NCI-H2227 (cell line): Measurements from ENCODE around the gene PCBP2.
A peak's percentile ranks its signal among the peaks of the same experiment; 100 is the strongest.
"Not testable (repeated sequence)": the region's sequence is repeated elsewhere in the genome, so short reads cannot be mapped to it uniquely, and the experiment has no call there.

Experiments used
- DNase-seq: peaks from one replicate; lab custom pipeline; 2025; ENCODE audit not compliant: unreplicated experiment; lab: John Stamatoyannopoulos, UW

Gene PCBP2

DNA sequence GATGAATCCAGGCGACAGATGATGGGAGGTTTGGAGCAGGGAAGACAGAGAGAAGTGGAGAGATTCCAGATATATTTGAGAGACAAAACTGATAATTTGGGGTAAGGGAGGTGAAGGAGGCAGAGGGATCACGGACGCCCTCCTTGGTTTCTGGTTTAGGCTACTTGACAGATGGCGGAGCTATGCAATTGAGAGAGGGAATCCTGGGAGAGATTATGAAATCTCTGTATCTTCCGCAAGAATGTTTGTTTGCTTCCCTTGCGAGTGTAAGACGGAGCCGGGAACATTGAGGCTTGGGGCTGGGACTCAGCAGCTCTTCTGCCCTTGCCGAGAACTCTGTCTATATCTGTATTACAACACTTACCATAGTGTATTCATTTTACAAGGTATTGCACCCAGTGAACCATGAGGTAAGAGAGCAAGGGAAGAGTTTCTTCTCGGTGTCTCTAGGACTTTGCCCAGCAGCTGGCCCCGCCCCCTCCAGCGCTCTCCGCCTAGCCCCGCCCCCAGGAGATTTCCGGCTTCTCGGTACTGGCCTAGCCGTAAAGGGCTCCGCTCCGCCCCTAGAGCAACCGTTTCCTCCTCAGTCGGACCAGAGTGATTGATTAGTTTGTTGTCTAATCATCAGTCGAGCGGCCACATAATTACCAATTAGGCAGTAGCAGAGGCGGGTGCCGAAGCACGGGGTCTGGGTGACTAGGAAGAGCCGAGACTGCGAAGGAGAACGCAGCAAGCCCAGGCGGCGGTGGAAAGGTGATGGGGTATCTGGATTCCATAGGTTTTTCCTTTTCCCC, 10.7 kb upstream of the PCBP2 start, which contains the start of gene PRR13:
TSS of gene PRR13 (plus strand) at position 695 of the 794 bp plus-strand sequence. CDS start 981 bp downstream, outside the sequence.
- peak; percentile 97 for DNase-seq

DNA sequence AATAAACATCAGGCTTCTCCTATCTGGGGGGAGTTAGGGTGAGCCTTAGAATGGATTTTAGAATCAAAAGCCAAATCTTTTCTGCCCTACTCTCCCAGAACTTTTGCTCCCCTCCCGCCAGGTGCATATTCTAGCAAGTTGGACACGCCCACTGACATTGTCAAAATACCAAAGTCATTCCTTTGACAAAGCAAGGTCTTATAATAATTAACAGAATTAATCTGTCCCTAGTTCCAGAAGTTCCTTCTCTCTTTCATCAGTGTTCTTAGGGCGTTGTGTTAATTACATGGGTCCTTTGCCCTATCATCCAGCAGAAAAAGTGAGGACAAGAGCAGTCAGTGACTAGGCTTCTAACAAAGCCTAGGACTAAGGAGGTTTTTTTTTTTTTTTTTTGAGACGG, 7.9 kb upstream of the PCBP2 start:
- no peak for DNase-seq

DNA sequence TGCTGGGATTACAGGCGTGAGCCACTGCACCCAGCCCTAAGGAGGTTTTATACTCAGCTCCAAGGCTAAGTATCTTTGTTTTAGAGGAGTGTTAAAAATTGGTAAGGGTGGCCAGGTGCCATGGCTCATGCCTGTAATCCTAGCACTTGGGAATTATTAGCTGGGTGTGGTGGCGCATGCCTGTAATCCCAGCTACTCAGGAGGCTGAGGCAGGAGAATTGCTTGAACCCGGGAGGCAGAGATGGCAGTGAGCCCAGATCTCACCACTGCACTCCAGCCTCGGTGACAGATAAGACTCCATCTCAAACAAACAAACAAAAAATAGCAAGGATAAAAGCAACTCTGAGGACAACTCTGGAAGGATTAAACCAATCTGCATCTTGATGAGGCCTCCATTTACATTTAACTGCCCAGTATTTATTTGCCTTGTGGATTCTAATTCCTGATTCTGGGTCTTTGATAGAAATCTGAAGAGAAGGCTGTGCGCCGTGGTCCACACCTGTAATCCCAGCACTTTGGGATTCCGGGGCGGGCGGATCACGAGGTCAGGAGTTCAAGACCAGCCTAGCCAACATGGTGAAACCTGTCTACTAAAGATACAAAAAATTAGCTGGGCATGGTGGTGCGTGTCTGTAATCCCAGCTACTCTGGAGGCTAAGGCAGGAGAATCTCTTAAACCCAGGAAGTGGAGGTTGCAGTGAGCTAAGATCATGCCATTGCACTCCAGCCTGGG, 7.1 kb upstream of the PCBP2 start:
- DNase-seq: not testable (repeated sequence)

DNA sequence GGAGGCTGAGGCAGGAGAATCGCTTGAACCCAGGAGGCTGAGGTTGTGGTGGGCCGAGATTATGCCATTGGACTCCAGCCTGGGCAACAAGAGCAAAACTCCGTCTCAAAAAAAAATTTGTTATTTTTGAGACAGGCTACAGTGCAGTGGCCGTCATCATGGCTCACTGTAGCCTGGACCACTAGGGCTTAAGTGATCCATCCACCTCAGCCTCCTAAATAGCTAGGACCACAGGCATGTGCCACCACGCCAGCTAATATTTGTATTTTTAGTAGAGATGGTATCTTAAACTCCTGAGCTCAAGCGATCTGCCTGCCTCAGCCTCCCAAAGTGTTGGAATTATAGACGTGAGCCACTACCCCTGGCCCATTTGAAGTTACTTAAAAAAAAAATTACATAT, 966 bp upstream of the PCBP2 start:
- DNase-seq: no peak

DNA sequence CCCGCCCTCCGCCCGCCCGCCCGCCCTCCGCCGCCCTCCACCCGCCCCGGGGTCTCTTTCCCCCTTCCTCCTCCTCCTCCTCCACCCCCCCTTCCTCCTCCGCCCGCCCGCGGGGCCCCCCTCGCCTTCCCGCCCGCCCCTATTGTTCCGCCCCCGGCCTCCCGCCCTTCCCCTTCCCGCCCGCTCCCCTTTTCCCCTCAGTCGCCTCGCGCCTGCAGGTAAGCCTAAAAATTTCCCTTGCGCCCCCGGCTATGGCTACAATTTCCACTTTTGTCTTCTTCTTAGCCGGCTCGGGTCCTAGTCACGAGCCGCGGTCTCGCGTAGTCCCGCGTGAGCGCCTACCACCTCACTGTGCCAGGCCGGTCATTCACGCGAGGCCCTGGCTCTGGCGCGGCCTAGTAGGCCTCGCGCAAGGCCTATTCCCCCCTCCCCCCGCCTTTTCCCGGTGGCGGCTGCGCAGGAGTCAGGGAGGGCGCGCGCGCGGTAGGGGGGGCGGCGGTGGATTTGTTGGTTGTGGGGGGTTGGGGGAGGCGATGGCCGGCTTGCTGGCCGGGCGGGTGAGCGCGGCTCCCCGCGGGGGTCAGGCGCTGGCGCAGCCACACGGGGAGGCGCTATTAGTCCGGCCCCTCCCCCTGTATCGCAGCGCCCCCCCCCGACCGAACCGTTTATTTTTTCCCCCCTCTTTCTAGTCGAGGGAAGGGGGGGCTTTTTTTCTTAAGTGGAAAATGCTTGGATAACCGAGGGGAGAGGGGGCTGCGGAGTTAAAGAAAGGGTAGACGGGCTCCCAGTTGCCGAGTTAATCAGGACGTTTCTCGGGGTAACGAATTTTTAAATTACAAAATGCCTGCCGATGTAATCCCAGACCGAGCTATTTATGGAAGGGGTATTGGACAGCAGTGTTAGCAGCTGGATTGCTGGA, 516 bp downstream of the PCBP2 start:
- DNase-seq: peak; percentile 86

DNA sequence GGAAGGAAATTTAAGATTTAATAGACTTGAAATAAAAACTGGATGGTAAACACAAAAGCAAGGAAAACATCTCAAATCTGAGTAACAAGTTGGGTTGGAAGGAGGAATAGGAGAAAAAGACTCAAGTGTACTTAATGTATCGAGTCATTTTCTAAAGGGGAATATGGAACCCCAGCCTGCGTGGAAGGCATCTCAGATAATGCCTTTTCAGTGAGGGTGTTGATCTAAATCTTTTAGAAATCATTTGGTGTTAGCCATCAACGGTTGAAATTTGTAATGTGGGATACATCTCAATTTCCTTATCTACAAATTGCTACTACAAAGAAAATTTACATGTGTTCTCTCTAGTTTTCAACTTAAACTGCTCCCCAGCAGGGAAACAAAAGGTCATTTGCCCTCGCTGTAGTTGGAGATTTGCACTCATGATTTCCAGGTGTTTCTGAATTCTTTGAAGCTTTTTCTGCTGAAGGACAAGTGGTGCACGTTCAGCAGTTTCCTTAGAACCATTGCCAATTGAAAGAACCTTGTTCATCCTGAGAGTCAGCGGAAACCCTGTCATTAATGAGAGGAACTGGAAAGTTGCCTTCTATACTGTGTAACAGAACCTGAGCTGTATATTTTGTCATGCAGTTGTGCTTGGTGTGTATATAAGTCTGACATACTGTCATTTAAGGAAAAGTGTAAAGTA, 2.2 kb downstream of the PCBP2 start:
- DNase-seq: no peak

DNA sequence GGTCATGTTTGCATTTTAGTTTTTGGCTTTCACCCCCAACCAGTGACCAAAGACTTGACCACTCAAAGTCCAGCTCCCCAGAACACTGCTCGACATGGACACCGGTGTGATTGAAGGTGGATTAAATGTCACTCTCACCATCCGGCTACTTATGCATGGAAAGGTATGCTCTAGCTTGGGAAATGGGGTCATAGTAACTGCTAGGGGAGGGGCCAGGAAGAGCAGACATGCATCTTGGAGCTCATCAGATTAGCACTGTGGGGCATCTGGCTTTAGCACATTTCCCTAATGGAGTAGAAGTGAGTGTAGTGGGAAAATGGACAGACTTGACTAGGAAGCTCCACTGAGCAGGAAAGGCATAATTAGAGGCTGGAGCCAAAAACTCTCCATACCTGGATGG, 2.8 kb downstream of the PCBP2 start:
- no peak for DNase-seq

DNA sequence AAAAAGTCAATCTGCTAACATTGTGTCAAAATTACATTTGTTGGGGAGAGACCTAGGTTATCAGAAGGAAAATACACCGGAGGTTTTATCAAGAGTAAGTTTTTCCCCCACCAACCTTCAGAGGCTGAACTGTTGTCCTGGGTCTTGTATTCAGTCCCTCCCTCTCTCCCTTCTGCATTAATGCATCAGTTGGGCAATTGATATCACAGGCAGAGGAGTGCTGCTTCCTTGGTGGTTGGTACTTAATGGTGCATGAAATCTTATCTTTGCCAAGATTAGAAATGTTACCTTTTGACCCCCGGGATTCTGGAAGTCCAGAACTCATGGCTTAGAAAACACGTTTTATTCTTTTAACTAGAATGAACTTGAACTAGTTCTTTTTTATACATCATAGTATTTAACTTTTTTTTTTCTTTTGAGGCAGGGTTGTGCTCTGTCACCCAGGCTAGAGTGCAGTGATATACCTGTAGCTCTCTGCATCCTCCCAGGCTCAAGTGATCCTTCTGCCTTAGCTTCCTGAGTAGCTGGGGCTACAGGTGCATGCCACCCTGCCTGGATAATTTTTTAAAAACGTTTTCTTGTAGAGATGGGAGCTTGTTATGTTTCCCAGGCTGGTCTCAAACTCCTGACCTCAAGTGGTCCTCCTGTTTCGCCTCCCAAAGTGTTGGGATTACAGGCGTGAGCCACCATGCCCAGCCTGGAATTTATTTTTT, 4.9 kb downstream of the PCBP2 start:
- no peak for DNase-seq

DNA sequence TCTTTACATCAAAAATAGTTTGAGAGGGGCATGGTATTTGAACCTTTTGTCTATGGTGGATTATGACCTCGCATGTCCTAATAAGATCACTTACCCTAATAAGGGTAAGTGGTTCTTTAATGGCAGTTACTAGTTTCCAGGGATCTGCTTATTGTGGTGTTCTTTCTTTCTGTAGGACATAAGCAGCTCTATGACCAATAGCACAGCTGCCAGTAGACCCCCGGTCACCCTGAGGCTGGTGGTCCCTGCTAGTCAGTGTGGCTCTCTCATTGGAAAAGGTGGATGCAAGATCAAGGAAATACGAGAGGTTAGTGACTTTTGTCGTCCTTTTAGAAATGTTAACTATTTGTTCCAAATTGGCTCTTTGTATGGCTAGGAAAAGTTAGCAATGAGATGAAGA, 7.2 kb downstream of the PCBP2 start:
- DNase-seq: no peak

DNA sequence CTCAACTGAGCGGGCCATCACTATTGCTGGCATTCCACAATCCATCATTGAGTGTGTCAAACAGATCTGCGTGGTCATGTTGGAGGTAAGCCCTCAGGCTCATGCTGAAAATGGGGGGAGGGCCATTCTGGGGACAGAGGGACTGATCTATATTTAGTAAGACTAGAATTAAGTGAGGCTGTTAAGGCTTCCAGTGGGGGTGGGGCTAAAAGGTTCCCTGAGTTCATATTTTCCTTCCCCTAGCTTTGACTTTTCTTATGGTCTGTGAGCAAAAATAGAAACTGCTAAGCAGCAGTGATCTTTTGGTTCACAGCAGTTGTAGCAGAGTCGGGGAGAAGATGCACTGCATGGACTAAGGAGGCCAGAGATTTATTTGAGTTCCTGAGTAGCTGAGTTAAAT, 9.2 kb downstream of the PCBP2 start:
- DNase-seq: peak; percentile 19

DNA sequence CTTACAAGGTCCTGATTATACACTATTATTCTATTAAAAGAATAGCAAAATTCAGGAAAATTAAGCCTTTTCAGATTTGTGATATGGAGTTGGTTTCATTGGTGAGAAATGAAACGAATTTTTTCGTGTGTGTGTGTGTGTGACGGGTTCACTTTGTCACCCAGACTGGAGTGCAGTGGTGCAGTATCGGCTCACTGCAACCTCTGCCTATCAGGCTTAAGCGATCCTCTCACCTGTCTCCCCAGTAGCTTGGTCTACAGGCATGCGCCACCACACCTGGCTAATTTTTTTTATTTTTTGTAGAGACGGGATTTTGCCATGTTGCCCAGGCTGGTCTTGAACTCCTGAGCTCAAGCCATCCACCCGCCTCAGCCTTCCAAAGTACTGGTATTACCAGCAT, 9.7 kb downstream of the PCBP2 start:
- DNase-seq: no peak

DNA sequence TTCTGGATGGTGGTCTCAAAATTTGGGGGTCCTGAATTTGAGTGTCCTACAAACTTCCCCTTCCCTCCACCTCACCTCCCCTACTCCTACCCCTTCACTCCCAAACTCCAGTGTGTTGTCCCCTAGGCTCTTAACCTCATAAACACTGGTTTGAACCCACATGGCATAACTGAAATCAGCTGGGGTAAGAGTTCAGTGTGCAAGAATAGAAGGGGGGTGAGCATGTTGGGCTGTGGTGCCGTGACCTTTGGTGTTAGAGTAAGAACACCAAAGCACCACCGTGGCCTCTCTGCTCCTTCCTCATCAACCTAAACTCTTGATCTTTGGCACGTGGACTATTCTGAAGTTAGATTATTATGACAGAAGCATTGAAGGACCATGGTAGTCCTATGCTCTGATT, 11.0 kb downstream of the PCBP2 start:
- DNase-seq: no peak

DNA sequence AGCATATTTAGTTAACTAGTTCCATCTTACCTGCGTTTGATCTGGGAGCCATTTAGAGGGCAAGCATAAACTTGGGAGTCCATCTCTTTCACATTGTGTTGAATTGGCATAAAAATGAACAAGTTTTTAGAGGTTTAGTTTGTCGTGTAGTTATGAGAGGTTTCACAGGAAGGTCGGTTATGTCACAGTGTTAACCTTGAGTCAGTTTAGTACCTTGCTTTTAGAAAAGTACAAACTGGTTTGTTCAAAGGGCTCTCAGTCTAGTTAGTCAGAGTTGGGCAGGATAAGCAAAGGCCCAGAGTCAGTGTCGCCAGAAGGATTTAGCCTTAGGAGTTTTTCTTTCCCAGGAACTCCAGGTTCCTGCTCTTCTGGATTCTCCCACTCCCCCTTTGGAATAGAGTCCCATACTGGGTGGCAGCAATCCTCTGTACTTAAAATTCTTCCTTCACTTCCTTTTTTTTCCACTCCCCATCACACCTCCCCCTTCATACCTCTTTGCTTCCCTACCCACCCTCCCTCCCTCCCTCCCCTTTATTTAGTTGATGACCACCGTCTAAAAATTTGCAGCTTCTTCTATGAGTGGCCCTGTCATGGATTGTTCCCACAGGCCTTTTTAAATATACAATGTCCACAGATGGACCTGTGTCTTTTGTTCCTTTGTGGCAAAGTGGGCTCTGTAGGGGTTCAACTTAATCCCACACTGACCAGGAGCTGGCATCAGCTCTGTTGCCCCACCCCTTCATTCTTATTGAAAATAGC, 12.1 kb downstream of the PCBP2 start:
- DNase-seq: no peak

DNA sequence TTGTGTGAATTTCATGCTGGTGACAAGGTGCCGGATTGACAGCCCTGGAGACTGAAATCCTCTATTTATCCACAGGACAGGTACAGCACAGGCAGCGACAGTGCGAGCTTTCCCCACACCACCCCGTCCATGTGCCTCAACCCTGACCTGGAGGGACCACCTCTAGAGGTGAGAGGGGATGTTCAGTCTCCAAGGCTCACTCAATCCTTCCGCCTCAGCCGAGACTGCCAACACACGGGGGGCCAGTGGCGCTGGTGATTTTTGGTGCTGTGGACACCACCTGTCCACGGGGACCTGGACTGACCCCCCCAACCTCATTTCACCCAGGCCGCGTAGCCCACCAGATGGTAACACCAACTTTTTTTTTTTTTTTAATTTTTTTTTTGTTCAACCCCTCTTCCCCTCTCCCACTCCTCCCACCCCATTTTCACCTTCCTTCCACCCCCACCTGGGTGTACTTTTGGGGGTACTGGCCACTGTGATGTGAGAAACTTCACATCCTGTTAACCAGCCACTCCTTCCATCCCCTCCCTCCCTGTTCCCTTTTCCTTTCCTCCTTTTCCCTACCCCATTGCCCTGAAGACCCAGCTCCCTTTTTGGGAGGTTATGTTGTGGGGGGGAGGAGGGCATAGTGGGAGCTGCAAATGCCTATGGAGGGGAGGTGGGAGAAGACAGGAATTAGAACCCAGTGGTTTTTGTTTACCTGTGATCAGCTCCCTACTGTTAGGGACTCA, 12.9 kb downstream of the PCBP2 start:
- DNase-seq: no peak

DNA sequence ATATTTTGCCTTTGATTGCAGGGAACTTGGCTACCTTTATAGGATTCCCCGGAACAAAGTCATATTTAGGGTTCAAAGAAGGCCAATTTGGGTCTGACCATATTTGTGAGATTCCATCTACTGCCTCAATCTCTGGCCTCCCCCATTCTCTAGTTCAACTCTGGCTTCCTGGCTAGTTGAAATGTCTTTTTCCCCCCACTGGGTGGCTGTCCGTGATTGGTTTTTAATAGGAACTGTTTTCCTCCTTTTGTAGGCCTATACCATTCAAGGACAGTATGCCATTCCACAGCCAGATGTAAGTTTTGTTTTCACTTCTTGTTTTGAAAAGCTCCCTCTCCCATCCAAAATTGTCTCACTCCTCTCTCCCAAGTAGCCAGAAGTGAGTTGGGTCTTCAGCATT, 13.8 kb downstream of the PCBP2 start:
- no peak for DNase-seq

DNA sequence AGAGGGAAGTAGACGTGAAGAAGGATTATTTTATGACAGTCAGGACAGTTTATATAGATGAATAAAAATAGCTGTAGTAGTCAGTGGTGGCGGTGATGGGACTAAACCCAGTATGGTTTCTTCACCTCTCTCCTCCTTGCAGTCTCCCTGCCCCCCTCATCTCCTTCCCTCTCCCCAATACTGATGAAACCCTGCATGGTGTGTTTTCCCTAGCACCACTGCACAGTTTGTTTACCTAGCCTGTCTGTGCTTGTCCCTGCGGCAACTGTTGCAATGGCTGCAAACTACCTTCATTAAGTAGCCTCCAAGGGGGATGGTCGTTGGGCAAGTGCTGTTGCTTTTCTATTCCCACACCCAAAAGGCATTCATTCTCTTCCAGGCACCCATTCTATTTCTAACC, 14.7 kb downstream of the PCBP2 start:
- no peak for DNase-seq

DNA sequence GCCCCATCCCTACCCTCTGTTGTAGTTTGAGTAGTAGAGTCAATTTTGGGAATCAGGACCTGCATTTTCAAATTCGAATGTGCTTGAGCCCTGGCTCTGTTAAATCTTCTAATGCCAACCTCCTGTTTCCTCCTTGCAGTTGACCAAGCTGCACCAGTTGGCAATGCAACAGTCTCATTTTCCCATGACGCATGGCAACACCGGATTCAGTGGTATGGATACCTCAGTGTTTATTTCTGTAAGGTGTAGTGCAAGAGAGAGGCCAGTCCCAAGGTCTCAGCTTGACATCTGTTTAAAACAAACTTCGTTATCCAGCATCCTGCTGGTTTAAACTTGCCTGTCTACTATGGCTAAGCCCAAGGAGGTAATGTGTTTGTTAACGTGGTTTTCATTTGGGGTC, 15.2 kb downstream of the PCBP2 start:
- DNase-seq: no peak

DNA sequence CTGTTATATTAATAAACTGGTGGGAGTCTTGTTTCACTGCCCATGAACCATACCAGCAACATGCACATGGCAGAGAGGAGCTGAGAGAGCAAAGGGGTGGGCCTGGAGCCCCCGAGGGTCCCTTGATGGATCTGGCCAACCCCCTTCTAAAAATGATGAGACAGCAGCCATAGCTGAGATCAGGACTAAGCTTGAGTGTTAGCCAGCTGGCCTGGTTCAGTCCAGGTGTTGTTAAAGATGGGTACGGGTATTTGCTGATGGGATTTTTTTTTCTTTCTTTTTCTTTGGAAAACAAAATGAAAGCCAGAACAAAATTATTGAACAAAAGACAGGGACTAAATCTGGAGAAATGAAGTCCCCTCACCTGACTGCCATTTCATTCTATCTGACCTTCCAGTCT, 16.0 kb downstream of the PCBP2 start:
- no peak for DNase-seq

DNA sequence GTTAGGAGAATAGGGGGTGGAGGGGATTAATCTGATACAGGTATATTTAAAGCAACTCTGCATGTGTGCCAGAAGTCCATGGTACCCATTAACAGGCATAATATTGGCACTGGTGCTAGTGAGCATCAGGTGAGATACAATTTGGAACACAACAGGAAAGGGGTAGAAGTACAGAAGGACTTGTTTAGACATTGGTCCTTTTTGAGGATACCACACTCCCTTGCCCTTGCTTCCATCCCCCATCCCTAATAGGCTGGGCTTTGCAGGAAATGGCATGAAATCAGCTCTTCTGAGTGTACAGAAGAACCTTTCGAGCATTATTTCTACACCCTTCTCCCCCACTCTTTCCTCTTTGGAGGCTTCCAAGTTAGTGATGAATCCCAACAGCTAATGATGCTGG, 16.4 kb downstream of the PCBP2 start:
- DNase-seq: no peak
